K562 (cell line): Measurements from ENCODE around the gene STK32C. TPM values are rescaled to one million over a fixed set of nuclear protein-coding genes. Genes with fewer than 3 reads are reported as not detected.
A peak's percentile ranks its signal among the peaks of the same experiment; 100 is the strongest.

Experiments used
- ARHGAP35 ChIP-seq: fragments of 450-650 bp; IDR thresholded peaks from 2 replicates; pipeline ENCODE4 v1.6.1; 2018; ENCODE audit not compliant: partially characterized antibody
- ATF3 ChIP-seq, 2 experiments: fragments of 450-650 bp in 1 of 2; sonication (generic) in 1 of 2; formaldehyde crosslinking in 1 of 2; IDR thresholded peaks in 1 of 2; conservative IDR thresholded peaks in 1 of 2; 2 replicates each; pipeline versions ENCODE4 v1.6.1 to v1.8.1; 2016 to 2023; ENCODE audit warnings: mild to moderate bottlenecking in 2 of 2, moderate library complexity in 2 of 2, inconsistent platforms in 1 of 2, missing genetic modification reagents in 1 of 2
- GTF2F1 ChIP-seq: IDR thresholded peaks from 2 replicates; pipeline ENCODE4 v1.6.1; 2011; ENCODE audit warnings: low read depth, low read length, improper control_type of control experiment
- KDM5B ChIP-seq: fragments of 200-600 bp; sonication (generic); IDR thresholded peaks from 2 replicates; pipeline ENCODE4 v1.6.1; 2012; ENCODE audit warnings: low read depth, mild to moderate bottlenecking, moderate library complexity, low read length, control low read depth, inconsistent platforms; ENCODE audit not compliant: insufficient replicate concordance
- NEUROD1 ChIP-seq: fragments of 150-350 bp; IDR thresholded peaks from 2 replicates; pipeline ENCODE4 v1.6.1; 2014; ENCODE audit warnings: borderline replicate concordance, low read length, low read depth; ENCODE audit not compliant: partially characterized antibody
- SNIP1 ChIP-seq: fragments of 450-650 bp; IDR thresholded peaks from 2 replicates; pipeline ENCODE4 v1.7.1; 2017; ENCODE audit warnings: low read depth, mild to moderate bottlenecking
- ZFP30 ChIP-seq: fragments of 250-450 bp; sonication (Bioruptor Pico); IDR thresholded peaks from 2 replicates; pipeline ENCODE4 v1.8.0; 2022; ENCODE audit warnings: moderate library complexity, mild to moderate bottlenecking, inconsistent platforms, borderline replicate concordance
- ZNF668 ChIP-seq: fragments of 250-450 bp; sonication (Bioruptor Pico); IDR thresholded peaks from 2 replicates; pipeline ENCODE4 v1.8.0; 2022; ENCODE audit warnings: mild to moderate bottlenecking, inconsistent platforms
- ZNF79 ChIP-seq: fragments of 250-450 bp; sonication (Bioruptor Pico); IDR thresholded peaks from 2 replicates; pipeline ENCODE4 v1.4.0; 2020; ENCODE audit warnings: low read depth, mild to moderate bottlenecking, moderate library complexity
- polyA plus RNA-seq, 8 experiments: library from polyadenylated mRNA; depleted of rRNA in 4 of 8; stranded (reverse) in 5 of 8; unstranded in 3 of 8; fragments of >200 nt; fragmentation: Nextera tagmentation in 2 of 8; fragmentation: Illumina TruSeq in 1 of 8; extraction: Ambion mirVana in 2 of 8; extraction: Trizol in 1 of 8; gene quantifications; 2 replicates each; pipeline versions ENCODE4 v1.2.1 to v1.2.3, GENCODE V29; 2011 to 2014; ENCODE audit warnings: inconsistent platforms in 1 of 8, missing spikeins in 1 of 8
- total RNA-seq, 7 experiments: library from RNA; depleted of rRNA in 6 of 7; stranded (reverse); fragments of >200 nt in 6 of 7; fragmentation: Illumina TruSeq in 2 of 7; extraction: Trizol in 2 of 7; gene quantifications; 2 replicates each; pipeline versions ENCODE4 v1.2.1 to v1.2.3, GENCODE V29; 2011 to 2021; ENCODE audit warnings: low replicate concordance in 1 of 7
- TF ChIP-seq, protein P1 (sequence below): fragments of 250-450 bp; sonication (Bioruptor Pico); IDR thresholded peaks from 2 replicates; pipeline ENCODE4 v1.5.0; 2020; ENCODE audit warnings: mild to moderate bottlenecking, borderline replicate concordance
- TF ChIP-seq, protein P2 (sequence below): fragments of 450-650 bp; IDR thresholded peaks from 2 replicates; pipeline ENCODE4 v1.6.1; 2016; ENCODE audit warnings: borderline replicate concordance
- TF ChIP-seq, protein P3 (sequence below): fragments of 250-450 bp; sonication (Bioruptor Pico); IDR thresholded peaks from 2 replicates; pipeline ENCODE4 v1.5.0; 2021; ENCODE audit warnings: mild to moderate bottlenecking, moderate library complexity
- TF ChIP-seq, protein P4 (sequence below): IDR thresholded peaks from 2 replicates; pipeline ENCODE4 v1.6.1; 2016; ENCODE audit warnings: missing genetic modification characterization, missing compliant biosample characterization
- TF ChIP-seq, protein P5 (sequence below): fragments of 450-650 bp; IDR thresholded peaks from 2 replicates; pipeline ENCODE4 v1.6.1; 2016

The STK32C gene
- total and polyA plus RNA-seq, 9 of the 15 experiments (the other 6 are each of a cell fraction or from before 2014, with no cell fraction given) = 1.5 to 20.9 (median 6.5) TPM

DNA sequence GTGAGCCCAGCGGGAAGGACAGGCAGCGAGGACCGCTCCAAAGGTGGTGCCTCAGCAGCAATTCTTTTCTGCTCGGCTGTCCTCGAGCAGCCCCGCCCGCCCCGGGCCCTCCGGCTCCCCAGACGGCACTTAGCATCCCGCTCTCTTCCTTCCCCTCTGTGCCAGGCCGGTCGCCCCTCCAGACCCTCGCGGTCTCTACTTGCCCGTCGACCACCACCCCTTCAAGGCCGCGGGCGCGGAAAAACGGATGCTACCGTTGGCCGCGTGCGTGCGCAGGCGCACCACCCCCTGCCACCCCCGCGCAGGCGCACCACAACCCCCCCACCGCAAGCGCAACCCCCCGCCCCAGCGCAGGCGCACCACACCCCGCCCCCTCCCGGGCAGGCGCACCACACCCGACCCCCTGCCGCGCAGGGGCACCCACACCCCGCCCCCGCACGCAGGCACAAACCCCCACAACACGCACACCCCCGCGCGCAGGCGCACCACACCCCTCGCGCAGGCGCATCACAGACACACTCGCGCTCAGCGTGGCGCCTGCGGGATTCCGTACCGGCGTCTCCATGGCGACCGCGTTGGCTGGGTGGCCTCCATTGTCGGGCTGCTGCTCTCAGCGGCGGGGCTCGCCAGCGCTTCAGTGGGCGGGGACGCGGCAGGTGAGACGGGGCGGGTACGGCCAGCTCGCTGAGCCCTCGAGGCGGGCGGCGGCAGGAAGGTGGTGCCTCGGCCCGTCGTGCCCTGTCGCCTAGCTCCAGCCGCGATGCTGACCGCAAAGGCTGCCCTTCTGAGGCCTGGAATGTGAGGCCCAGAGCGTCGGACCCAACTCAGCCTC, 24.1 kb upstream of the STK32C start, which contains the start of gene LRRC27 (continued):
- TF ChIP-seq, protein P1, sequence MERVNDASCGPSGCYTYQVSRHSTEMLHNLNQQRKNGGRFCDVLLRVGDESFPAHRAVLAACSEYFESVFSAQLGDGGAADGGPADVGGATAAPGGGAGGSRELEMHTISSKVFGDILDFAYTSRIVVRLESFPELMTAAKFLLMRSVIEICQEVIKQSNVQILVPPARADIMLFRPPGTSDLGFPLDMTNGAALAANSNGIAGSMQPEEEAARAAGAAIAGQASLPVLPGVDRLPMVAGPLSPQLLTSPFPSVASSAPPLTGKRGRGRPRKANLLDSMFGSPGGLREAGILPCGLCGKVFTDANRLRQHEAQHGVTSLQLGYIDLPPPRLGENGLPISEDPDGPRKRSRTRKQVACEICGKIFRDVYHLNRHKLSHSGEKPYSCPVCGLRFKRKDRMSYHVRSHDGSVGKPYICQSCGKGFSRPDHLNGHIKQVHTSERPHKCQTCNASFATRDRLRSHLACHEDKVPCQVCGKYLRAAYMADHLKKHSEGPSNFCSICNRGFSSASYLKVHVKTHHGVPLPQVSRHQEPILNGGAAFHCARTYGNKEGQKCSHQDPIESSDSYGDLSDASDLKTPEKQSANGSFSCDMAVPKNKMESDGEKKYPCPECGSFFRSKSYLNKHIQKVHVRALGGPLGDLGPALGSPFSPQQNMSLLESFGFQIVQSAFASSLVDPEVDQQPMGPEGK (CRISPR knock-in tag) = no peak
- no peak for TF ChIP-seq ARHGAP35
- TF ChIP-seq, protein P2, sequence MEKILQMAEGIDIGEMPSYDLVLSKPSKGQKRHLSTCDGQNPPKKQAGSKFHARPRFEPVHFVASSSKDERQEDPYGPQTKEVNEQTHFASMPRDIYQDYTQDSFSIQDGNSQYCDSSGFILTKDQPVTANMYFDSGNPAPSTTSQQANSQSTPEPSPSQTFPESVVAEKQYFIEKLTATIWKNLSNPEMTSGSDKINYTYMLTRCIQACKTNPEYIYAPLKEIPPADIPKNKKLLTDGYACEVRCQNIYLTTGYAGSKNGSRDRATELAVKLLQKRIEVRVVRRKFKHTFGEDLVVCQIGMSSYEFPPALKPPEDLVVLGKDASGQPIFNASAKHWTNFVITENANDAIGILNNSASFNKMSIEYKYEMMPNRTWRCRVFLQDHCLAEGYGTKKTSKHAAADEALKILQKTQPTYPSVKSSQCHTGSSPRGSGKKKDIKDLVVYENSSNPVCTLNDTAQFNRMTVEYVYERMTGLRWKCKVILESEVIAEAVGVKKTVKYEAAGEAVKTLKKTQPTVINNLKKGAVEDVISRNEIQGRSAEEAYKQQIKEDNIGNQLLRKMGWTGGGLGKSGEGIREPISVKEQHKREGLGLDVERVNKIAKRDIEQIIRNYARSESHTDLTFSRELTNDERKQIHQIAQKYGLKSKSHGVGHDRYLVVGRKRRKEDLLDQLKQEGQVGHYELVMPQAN = peak; percentile 74; the same call in 1 of the 2 replicates
- no peak for TF ChIP-seq ZNF668 (CRISPR knock-in tag)
- TF ChIP-seq ZNF79 (CRISPR knock-in tag) = no peak
- TF ChIP-seq SNIP1 = no peak
- no peak for TF ChIP-seq GTF2F1
- TF ChIP-seq NEUROD1 = peak; percentile 83
- TF ChIP-seq, protein P3, sequence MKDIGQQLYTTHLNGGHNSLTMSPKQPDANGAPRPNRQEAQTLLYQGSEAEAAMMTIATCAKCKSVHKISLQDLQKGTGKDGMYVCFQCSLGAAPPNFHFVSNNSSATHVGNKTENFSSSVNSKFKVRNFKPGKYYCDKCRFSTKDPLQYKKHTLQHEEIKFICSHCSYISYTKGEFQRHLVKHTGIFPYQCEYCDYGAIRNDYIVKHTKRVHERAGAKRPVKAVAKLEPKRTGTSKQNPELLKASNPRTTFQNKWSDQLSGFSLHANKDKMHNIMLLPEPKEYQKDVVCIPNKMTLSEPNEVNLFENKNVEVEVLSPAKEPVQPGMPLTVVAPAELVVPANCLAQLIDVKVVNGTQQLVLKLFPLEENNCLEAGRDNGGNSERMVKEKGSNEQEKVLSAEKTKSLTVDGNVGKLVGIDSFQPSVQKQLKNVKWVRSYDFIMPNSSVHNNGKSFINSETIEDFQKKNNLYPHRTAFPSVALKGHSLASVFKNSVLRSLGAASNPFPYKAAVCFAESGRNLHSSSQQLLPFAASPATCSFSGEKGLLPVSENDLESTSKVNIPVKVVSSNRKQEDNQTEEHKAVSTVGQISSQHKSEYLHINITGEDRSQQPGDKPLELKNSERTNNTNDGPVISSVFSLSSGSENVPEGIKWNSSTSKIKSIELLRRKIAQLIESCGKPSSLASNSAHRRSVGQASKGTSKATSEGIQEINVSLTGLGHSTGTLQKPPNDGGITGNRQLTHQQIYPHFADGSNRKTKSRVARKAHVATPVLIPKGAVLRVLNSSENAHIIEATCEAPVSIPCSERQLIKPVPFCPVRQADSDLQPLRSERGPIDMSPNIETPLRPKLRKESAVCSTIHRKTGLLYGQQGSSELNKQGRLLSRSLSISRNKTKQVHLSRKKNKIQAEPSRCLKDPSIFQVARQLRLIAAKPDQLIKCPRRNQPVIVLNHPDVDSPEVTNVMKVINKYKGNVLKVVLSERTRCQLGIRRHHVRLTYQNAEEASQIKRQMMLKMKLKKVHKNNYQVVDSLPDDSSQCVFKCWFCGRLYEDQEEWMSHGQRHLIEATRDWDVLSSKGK = no peak
- TF ChIP-seq KDM5B = no peak
- no peak for TF ChIP-seq ZFP30
- TF ChIP-seq, protein P4, sequence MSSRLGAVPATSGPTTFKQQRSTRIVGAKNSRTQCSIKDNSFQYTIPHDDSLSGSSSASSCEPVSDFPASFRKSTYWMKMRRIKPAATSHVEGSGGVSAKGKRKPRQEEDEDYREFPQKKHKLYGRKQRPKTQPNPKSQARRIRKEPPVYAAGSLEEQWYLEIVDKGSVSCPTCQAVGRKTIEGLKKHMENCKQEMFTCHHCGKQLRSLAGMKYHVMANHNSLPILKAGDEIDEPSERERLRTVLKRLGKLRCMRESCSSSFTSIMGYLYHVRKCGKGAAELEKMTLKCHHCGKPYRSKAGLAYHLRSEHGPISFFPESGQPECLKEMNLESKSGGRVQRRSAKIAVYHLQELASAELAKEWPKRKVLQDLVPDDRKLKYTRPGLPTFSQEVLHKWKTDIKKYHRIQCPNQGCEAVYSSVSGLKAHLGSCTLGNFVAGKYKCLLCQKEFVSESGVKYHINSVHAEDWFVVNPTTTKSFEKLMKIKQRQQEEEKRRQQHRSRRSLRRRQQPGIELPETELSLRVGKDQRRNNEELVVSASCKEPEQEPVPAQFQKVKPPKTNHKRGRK (tag) = no peak
- no peak for TF ChIP-seq ATF3 (IDR thresholded peaks at IDR 0.05)
- TF ChIP-seq ATF3 (CRISPR knock-in tag; conservative IDR thresholded peaks at IDR 0.05) = no peak
- TF ChIP-seq, protein P5, sequence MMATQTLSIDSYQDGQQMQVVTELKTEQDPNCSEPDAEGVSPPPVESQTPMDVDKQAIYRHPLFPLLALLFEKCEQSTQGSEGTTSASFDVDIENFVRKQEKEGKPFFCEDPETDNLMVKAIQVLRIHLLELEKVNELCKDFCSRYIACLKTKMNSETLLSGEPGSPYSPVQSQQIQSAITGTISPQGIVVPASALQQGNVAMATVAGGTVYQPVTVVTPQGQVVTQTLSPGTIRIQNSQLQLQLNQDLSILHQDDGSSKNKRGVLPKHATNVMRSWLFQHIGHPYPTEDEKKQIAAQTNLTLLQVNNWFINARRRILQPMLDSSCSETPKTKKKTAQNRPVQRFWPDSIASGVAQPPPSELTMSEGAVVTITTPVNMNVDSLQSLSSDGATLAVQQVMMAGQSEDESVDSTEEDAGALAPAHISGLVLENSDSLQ = no peak
